Activated CD8-positive, alpha-beta T cell treated with anti-CD3 and anti-CD28 coated beads, Interleukin-2, amount 10 ng/mL, durations not matched to agents 7 days and 5 days (primary cell): ENCODE results near the gene NAAA. TPM values are rescaled to one million over a fixed set of nuclear protein-coding genes. Genes with fewer than 3 reads are reported as not detected.

Experiments used
- ATAC-seq: fragments of 150-1000 bp; cut with Tn5 transposase; one replicate; pipeline ENCODE4 v1.10.0; 2021; ENCODE audit warnings: moderate library complexity
- CTCF ChIA-PET: fragments of 350-600 bp; sonication (Branson Sonifier 250); formaldehyde crosslinking; loops from one replicate; lab custom pipeline; 2021; ENCODE audit warnings: antibody characterized with exemption; lab: Charles Lee
- POLR2A ChIA-PET: fragments of 350-600 bp; sonication (Branson Sonifier 250); formaldehyde crosslinking; loops from one replicate; lab custom pipeline; 2021; ENCODE audit warnings: antibody characterized with exemption; lab: Charles Lee
- DNase-seq: peaks from one replicate; pipeline ENCODE4 v3.0.0-alpha.2; 2020
- H3K27ac Mint-ChIP-seq: one replicate; pipeline ENCODE4 v1.8.0; 2021; ENCODE audit warnings: mild to moderate bottlenecking, mixed read lengths
- H3K27me3 Mint-ChIP-seq: one replicate; pipeline ENCODE4 v1.8.0; 2021; ENCODE audit warnings: low read depth, mixed read lengths
- H3K36me3 Mint-ChIP-seq: one replicate; pipeline ENCODE4 v1.8.0; 2021; ENCODE audit warnings: low read depth, mixed read lengths
- H3K4me1 Mint-ChIP-seq: one replicate; pipeline ENCODE4 v1.8.0; 2021; ENCODE audit warnings: low read depth, mixed read lengths
- H3K4me3 Mint-ChIP-seq: one replicate; pipeline ENCODE4 v1.8.0; 2021; ENCODE audit warnings: mild to moderate bottlenecking, mixed read lengths
- H3K9me3 Mint-ChIP-seq: one replicate; pipeline ENCODE4 v1.8.0; 2022; ENCODE audit warnings: mixed read lengths; ENCODE audit not compliant: insufficient read depth
- total RNA-seq, 2 experiments: library from RNA; stranded (reverse); gene quantifications; one replicate each; pipeline ENCODE4 v1.2.3, GENCODE V29; 2021

The NAAA gene
- total RNA-seq, 2 experiments from 2014 or later = 31.7 to 33.7 TPM

DNA sequence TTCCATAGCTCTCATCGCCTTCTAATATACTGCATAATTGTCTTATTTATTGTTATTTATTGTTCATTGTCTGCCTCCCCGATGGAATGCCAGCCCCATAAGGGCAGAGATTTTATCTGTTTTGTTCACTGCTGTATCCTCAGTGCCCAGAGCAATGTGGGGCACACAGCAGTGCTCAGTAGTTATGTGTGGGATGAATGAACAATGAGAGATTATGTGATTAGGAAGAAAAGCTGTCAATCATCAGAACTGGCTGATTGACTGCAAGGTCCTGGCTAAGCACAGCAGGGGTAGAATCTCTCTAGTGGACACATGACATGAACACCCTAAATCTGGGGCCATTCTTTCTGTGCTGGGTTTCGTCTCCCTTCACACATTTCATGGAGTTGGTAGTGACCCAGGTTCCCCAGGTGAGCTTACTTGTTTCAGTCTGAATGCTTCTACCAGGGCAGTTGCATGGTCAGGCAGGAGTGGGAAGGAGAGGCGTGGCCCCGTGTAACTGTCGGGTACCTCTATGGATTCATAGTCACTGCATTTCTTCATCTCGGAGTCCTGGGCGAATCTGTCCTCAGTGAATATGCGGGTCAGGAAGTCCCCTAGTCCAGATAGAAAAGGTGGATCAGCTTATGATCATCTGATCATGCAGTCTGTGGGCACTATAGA, 51.1 kb downstream of the NAAA start:
- Mint-ChIP-seq H3K4me3 (no peak overlapping the region), H3K27me3 (peaks cover 3% of the 10 kb centered on the region), H3K36me3 (no peaks in the 10 kb centered on the region), H3K27ac (no peak overlapping the region), H3K4me1 (no peaks in the 10 kb centered on the region), H3K9me3 (no peaks in the 10 kb centered on the region)
- POLR2A ChIA-PET = no interaction called here
- DNase-seq (no peak), ATAC-seq (no peak)
- CTCF ChIA-PET = no interaction called here

GRCh38 chr4:75886104-75886503, 54.7 kb downstream of the NAAA start:
- no peak for ATAC-seq
- Mint-ChIP-seq H3K36me3 (no peaks in the 10 kb centered on the region), H3K9me3 (no peaks in the 10 kb centered on the region), H3K27me3 (peaks cover 6% of the 10 kb centered on the region), H3K4me1 (no peaks in the 10 kb centered on the region), H3K27ac (no peak overlapping the region), H3K4me3 (no peak overlapping the region)
- ChIA-PET POLR2A (no interaction called here), CTCF (no interaction called here)
- no peak for DNase-seq

DNA sequence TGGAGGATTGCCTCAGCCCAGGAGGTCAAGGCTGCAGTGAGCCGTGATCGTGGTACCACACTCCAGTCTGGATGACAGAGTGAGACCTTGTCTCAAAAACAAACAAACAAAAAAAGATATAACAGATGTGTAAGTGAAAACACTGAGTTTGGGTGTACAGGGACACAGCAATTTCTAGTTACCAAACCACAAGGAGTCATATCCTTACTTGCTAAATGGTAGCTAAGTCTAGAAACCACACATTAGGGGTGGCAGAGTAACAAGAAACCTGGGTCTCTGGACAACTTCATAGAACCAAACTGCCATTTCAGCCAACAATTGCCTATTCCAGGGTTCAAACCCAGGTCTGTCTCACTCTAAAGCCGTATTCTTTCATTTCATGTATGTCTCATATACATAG, 59.3 kb downstream of the NAAA start:
- Mint-ChIP-seq H3K27ac (no peak overlapping the region), H3K4me3 (no peak overlapping the region), H3K36me3 (no peaks in the 10 kb centered on the region), H3K9me3 (no peaks in the 10 kb centered on the region), H3K27me3 (peaks cover 8% of the 10 kb centered on the region), H3K4me1 (no peaks in the 10 kb centered on the region)
- no peak for ATAC-seq
- CTCF ChIA-PET = no interaction called here
- no peak for DNase-seq
- POLR2A ChIA-PET = no interaction called here

GRCh38 chr4:75880278-75880677, 60.5 kb downstream of the NAAA start:
- ChIA-PET CTCF (interaction anchor here (0.6 kb wide), 1 partner anchor 13 kb away, joined by 3 read pairs; no protein-coding TSS in a partner anchor), POLR2A (no interaction called here)
- H3K4me3 Mint-ChIP-seq = no peak overlapping the region
- DNase-seq (no peak), ATAC-seq (no peak)
- H3K36me3 Mint-ChIP-seq = no peaks in the 10 kb centered on the region
- H3K27ac Mint-ChIP-seq = no peak overlapping the region
- no peaks in the 10 kb centered on the region for H3K4me1 Mint-ChIP-seq
- peaks cover 8% of the 10 kb centered on the region for H3K27me3 Mint-ChIP-seq
- no peaks in the 10 kb centered on the region for H3K9me3 Mint-ChIP-seq

GRCh38 chr4:75878246-75878756, 62.5 kb downstream of the NAAA start:
- Mint-ChIP-seq H3K9me3 (no peaks in the 10 kb centered on the region), H3K27me3 (peaks cover 8% of the 10 kb centered on the region), H3K27ac (no peak overlapping the region), H3K4me3 (no peak overlapping the region), H3K4me1 (no peaks in the 10 kb centered on the region), H3K36me3 (no peaks in the 10 kb centered on the region)
- ATAC-seq (no peak), DNase-seq (no peak)
- ChIA-PET CTCF (no interaction called here), POLR2A (no interaction called here)

DNA sequence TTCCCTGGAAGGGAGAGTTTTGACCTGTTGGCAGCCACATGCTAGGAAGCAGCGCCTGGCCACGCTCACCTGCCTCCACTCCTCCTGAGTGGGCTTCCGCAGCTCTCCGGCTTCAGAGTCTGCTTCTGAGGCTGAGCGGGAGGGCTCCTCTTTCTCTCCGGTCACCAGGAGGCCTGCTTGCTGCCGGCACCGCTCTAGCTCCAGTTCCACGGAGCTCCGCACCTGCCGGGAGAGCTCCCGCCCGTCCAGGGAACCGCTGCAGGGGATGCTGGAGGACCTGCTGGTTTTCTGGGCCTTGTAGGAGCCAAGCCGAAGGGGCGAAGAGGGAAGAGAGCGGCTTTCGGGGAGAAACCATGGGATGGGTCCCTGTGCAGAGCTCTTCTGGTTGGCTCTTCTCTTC, 64.6 kb downstream of the NAAA start:
- ChIA-PET CTCF (no interaction called here), POLR2A (no interaction called here)
- Mint-ChIP-seq H3K4me3 (no peak overlapping the region), H3K4me1 (no peaks in the 10 kb centered on the region), H3K9me3 (no peaks in the 10 kb centered on the region), H3K36me3 (no peaks in the 10 kb centered on the region), H3K27ac (no peak overlapping the region), H3K27me3 (peaks cover 6% of the 10 kb centered on the region)
- DNase-seq (no peak), ATAC-seq (no peak)

DNA sequence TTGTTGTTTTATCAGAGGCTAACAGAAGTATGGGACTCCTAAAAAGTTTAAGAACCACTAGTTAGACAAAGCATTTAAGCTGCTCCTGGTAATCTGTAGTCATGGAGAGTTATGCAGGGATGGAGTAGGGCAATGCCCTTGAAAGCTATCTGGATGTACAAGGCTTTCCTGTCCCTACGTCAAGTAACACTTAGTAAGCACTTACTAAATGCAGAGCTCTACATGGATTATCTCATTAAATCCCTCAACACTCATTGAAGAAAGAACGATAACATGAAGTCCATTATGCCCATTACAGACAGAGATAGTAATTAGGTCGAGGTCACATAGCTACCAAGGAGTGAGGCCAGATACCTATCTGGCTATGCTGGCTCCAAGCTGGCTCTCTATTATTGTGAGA, 71.7 kb downstream of the NAAA start:
- Mint-ChIP-seq H3K27me3 (peaks cover 2% of the 10 kb centered on the region), H3K4me1 (no peaks in the 10 kb centered on the region), H3K27ac (no peak overlapping the region), H3K4me3 (no peak overlapping the region), H3K9me3 (no peaks in the 10 kb centered on the region), H3K36me3 (no peaks in the 10 kb centered on the region)
- ATAC-seq (no peak), DNase-seq (no peak)
- CTCF ChIA-PET = interaction anchor here (1.0 to 2.2 kb wide), 2 partner anchors 21 to 26 kb away, joined by 3 to 8 read pairs; no protein-coding TSS in a partner anchor
- POLR2A ChIA-PET = no interaction called here

- CTCF ChIA-PET = no interaction called here
- POLR2A ChIA-PET = no interaction called here
- H3K4me1 Mint-ChIP-seq = no peaks in the 10 kb centered on the region
- H3K27ac Mint-ChIP-seq = no peak overlapping the region
- DNase-seq (no peak), ATAC-seq (no peak)
- no peaks in the 10 kb centered on the region for H3K36me3 Mint-ChIP-seq
- H3K9me3 Mint-ChIP-seq = no peaks in the 10 kb centered on the region
- H3K4me3 Mint-ChIP-seq = no peak overlapping the region
- peaks cover 2% of the 10 kb centered on the region for H3K27me3 Mint-ChIP-seq
Observed at GRCh38 chr4:75867130-75867529, 73.7 kb downstream of the NAAA start.

Other genes starting within 250 kb of the NAAA start
- gene USO1, start 216.4 kb downstream of the NAAA start, total RNA-seq = 10 to 100 TPM; 32.5 to 37.5 TPM
- under 1 TPM in 1 of 2 experiments, not detected in 1; 0.65 TPM for gene PPEF2, start 38.6 kb downstream of the NAAA start, total RNA-seq
- 10 to 100 TPM; 44.8 to 45.6 TPM for gene SDAD1, start 49.9 kb upstream of the NAAA start, total RNA-seq
- gene CXCL9, start 66.5 kb upstream of the NAAA start, total RNA-seq = not detected
- gene CXCL10, start 82.5 kb upstream of the NAAA start, total RNA-seq = not detected
- not detected for gene CXCL11, start 95.1 kb upstream of the NAAA start, total RNA-seq
- not detected for gene ART3, start 133.7 kb upstream of the NAAA start, total RNA-seq
- gene NUP54, start 207.4 kb upstream of the NAAA start, total RNA-seq = 10 to 100 TPM; 56.8 to 64.1 TPM